HG03280 (cell line): ENCODE results near the gene FASTKD1.
"Not testable (repeated sequence)": the region's sequence is repeated elsewhere in the genome, so short reads cannot be mapped to it uniquely, and the experiment has no call there.

Experiments used
- ATAC-seq: cut with Tn5 transposase; IDR thresholded peaks from one replicate; pipeline ENCODE4 v1.9.1; 2021; ENCODE audit warnings: mild to moderate bottlenecking, moderate library complexity; ENCODE audit not compliant: unreplicated experiment

The FASTKD1 gene, protein sequence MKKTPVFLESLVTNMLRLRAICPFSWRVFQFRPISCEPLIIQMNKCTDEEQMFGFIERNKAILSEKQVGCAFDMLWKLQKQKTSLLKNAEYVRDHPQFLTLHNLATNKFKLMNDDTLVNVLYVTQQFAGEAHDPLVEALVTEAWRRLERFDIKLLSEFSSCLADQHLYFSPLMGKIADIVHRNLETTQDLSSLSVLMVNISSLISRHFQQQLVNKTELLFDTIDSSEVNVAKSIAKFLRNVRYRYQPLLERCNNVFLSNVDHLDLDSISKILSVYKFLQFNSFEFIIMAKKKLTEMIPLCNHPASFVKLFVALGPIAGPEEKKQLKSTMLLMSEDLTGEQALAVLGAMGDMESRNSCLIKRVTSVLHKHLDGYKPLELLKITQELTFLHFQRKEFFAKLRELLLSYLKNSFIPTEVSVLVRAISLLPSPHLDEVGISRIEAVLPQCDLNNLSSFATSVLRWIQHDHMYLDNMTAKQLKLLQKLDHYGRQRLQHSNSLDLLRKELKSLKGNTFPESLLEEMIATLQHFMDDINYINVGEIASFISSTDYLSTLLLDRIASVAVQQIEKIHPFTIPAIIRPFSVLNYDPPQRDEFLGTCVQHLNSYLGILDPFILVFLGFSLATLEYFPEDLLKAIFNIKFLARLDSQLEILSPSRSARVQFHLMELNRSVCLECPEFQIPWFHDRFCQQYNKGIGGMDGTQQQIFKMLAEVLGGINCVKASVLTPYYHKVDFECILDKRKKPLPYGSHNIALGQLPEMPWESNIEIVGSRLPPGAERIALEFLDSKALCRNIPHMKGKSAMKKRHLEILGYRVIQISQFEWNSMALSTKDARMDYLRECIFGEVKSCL

DNA sequence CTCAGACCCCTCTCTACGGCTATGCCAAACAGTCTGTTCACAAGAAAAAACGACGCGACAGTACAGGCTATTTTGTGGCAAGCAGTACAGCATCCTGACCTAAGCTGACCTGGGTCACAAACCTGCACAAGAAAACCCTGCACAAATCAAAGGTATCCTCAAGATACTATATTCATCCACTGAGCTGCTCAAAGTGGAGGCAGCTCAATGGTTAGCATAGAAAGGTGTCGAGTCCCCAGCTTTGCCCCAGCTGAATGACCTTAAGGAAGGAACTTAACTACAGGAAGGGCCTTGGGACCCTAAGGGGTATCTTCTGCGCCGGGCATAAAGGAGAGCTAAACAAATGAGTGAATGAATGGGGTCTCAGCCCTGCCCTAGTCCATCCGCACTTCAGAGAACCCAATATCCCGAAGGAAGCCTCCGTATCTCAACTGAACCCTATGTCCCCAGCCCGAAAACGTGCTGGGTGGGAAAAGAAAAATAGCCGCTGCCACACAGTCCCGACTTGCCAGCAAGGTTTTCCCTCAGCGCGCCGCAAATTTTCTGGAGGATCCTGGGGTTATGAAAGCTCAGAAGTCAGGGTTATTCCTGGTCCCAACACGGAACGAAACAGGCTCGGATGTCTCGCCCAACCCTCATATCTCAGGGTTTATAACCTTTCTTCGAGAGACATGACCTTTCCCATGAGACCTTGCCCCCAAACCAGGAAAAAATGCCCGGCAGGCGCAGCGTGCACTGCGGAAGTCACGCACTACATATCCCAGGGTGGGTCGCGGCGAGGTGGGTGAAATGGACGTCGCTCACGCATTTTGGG is at the start of gene FASTKD1:
Gene FASTKD1, minus strand, starts transcription at position 706 of the 814 bp plus-strand sequence. CDS start 1,836 bp downstream, outside the sequence.
- ATAC-seq: peak; percentile 99

- ATAC-seq: no peak
These were observed 49.6 kb upstream of the FASTKD1 start for GRCh38 chr2:169623235-169623634.

DNA sequence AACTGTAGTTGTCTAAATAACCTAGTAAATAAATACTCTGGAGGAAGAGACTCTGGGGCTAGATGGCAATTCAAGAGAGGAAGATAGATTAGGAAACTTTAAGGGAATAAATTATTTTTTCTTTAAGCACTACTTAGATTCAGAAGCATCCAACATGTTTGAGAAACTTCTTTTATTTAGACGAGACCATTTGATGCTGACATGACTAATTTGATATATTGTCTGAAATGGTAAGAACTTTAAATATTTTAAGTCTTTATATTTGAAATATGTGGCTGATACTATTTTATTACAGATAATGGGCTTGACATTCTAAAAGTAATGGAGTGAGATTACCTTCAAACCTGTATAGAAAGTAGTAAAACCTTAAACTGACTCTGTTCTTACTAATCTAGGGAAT is 46.8 kb upstream of the FASTKD1 start:
- ATAC-seq: no peak

DNA sequence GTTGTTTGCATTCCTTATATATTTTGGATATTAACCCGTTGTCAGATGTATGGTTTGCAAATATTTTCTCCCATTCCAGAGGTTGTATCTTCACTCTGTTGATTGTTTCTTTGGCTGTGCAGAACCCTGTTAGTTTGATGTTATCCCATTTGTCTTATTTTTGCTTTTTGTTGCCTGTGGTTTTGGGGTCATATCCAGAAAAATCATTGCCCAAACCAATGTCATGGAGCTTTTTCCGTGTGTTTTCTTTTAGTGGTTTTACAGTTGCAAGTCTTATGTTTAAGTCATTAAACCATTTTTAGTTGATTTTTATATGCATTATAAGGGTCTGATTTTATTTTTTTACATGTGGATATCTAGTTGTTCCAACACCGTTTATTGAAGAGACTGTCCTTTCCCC is 46.3 kb upstream of the FASTKD1 start:
- ATAC-seq: no peak

- ATAC-seq: not testable (repeated sequence)
These were observed 42.3 kb upstream of the FASTKD1 start for GRCh38 chr2:169615982-169616381.

- ATAC-seq: no peak
These were observed 40.2 kb upstream of the FASTKD1 start for GRCh38 chr2:169613876-169614275.

DNA sequence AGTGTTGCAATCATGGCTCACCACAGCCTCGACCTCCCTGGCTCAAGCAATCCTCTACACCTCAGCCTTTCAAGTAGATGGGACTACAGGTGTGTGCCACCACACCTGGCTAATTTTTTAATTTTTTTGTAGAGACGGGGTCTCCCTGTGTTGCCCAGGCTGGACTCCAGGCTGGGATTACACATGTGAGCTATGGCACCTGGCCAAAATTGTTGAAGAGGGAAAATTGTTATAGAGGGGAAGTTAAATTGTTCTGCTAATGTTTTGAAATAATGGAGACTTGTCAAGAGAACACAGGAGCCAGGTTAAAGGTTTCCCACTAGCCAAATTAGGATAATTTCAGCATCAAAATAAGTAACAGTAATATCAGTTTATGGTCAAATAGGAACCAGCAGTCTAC is 35.6 kb upstream of the FASTKD1 start:
- ATAC-seq: no peak

GRCh38 chr2:169599568-169599967 is 25.9 kb upstream of the FASTKD1 start:
- no peak for ATAC-seq

- no peak for ATAC-seq
These were observed 25.3 kb upstream of the FASTKD1 start for GRCh38 chr2:169598982-169599381.

GRCh38 chr2:169596546-169596945 is 22.9 kb upstream of the FASTKD1 start:
- ATAC-seq: not testable (repeated sequence)

DNA sequence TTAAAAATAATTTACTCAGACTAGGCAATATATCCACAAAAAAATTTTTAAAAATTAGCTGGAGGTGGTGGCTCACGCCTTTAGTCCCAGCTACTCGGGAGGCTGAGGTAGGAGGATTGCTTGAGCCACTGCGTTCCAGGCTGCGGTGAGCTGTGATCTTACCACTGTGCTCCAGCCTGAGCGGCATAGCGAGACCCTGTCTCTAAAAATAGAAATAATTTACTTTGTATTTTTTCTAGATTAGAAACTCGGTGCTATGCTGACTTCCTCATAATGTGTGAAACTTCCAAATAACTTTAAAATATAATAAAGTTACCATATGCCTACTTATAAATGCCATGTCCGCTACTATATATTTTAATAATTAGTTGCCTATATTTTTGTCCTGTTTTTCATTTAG is 17.1 kb upstream of the FASTKD1 start:
- no peak for ATAC-seq

GRCh38 chr2:169585673-169586072 is 12.0 kb upstream of the FASTKD1 start:
- ATAC-seq: no peak

DNA sequence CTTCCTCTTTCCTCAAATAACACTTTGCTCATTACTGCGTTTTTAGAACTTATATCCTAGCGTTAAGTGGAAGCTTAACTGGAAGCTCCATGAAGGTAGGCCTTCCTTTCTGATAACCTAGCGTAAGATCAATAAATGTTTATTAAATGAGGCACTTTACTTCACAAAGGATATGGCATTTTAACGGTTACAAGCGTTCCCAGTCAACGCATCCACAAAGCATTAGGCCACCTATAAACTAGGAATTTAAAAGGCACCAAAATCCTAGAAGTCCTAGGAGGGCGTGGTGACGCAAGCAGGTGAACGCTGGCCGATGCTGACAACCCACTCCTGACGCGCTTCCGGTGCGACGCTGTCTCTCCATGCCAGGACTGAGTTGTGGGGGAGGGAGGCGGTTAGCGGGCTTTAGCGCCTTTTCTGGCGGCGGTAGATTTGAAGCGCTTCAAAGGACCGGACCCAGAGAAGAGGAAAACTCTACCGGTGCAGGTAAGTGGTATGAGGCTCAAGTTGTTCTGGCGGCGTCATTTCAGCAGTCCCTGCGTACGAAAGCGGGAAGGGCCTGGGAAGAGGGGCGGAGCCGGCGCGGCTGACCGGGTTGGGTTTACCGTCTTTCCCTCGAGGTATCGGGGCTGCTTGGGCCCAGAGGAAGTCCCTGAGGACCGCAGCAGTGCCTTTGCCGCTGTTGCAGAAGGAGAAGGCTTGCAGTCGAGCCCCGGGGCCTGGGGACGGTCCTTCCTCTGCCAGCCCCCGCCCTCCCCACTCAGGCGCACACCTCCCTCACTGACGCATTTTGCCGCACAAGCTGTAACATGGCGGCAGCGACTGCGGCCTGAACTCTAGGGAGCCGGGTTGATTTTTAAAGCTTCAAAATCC is 10.6 kb upstream of the FASTKD1 start, which contains the start of gene PPIG:
Gene PPIG, plus strand, starts transcription at position 347 of the 873 bp plus-strand sequence. CDS start 19,691 bp downstream, outside the sequence.
- ATAC-seq: peak; percentile 93

DNA sequence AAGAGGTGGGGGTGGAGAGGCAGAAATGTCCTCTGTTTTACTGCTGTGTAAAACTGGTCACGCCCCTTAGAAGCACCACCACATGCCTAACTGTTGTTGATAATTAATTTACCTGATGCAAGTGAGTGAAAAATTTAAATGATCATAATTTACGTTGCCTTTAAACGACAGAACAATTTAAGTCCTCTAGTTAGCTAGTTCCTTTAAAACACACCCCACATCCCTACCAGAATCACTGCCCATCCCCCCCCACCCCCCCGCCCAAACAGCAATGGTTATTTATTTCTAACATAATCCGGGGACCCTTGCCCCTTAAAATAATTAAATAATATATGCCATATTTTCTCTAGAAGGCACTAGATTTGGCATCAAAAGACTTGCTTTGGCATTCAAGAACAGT is 9.9 kb upstream of the FASTKD1 start:
- no peak for ATAC-seq

DNA sequence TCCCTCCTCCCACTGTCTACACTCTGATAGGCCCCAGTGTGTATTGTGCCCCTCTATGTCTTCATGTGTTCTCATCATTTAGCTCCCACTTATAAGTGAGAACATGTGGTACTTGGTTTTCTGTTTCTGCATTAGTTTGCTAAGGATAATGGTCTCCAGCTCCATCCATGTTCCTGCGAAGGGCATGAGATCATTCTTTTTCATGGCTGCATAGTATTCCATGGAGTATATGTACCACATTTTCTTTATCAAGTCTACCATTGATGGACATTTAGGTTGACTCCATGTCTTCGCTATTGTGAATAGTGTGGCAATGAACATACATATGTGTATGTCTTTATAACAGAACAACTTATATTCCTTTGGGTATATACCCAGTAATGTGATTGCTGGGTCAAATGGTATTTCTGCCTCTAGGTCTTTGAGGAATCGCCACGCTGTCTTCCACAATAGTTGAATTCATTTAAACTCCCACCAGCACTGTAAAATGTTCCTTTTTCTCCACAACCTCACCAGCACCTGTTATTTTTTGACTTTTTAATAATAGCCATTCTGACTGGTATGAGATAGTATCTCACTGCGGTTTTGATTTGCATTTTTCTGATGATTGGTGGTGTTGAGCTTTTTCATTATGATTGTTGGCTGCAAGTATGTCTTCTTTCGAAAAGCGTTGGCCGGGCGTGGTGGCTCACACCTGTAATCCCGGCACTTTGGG is 9.0 kb upstream of the FASTKD1 start:
- ATAC-seq: not testable (repeated sequence)

DNA sequence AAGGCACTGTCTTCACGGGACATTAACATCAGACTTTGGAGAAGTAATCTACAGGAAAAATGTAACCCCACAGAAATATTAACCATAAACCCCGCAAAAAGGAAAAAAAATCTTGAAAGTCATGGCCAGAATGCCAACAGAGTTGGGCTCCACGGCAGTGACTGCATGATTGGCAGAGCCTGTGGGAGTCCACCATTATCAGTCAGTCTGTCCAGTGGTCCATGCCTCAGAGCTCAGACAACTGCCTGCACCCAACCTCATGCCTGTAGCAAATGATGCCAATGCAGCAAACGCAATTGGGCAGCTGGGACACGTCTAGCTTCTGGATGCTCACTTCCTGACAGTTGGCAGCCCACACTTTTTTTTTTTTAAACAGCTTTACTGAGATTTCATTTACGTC is 5.4 kb upstream of the FASTKD1 start:
- ATAC-seq: no peak

DNA sequence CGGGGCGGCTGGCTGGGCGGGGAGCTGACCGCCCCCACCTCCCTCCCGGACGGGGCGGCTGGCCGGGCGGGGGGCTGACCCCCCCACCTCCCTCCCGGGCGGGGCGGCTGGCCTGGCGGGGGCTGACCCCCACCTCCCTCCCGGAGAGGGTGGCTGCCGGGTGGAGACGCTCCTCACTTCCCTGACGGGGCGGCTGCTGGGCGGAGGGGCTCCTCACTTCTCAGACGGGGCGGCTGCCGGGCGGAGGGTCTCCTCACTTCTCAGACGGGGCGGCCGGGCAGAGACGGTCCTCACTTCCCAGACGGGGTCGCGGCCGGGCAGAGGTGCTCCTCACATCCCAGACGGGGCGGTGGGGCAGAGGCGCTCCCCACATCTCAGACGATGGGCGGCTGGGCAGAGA is 1.6 kb upstream of the FASTKD1 start:
- ATAC-seq: not testable (repeated sequence)

- ATAC-seq: not testable (repeated sequence)
These were observed 874 bp upstream of the FASTKD1 start for GRCh38 chr2:169574539-169574938.

GRCh38 chr2:169573974-169574299 is 272 bp upstream of the FASTKD1 start:
- peak; percentile 5 for ATAC-seq

GRCh38 chr2:169572821-169573159 is 875 bp downstream of the FASTKD1 start:
- ATAC-seq: no peak
